Measurements from ENCODE around the gene PFKFB4.

PFKFB4 gene

DNA sequence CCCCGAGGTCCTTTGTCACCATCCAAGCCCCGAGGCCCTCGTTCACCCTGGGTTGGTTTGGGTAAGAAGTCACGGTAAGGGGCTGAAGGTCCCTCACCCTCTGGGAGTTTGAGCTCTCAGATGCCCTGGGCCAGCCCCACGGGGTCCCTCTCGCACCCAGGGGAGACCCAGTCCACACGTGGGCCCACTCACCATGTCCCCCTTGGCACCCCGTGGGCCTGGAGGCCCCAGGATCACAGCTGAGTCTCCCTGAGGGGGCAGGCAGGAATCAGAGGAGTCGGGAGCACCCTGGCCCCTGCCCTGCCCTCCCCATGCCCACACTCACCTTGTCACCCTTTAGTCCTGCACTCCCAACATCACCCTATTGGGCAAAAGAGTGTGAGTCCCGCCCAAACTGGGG, 12.8 kb upstream of the PFKFB4 start:
- no peak for TF ChIP-seq FOXP2 (optimal IDR thresholded peaks at IDR 0.05; ENCODE audit: borderline replicate concordance, extremely low read depth, extremely low read length, insufficient read depth)
- TF ChIP-seq TAF1 (IDR thresholded peaks at IDR 0.05; ENCODE audit: borderline replicate concordance, insufficient read depth, low read length) = no peak
- TF ChIP-seq, protein P1, sequence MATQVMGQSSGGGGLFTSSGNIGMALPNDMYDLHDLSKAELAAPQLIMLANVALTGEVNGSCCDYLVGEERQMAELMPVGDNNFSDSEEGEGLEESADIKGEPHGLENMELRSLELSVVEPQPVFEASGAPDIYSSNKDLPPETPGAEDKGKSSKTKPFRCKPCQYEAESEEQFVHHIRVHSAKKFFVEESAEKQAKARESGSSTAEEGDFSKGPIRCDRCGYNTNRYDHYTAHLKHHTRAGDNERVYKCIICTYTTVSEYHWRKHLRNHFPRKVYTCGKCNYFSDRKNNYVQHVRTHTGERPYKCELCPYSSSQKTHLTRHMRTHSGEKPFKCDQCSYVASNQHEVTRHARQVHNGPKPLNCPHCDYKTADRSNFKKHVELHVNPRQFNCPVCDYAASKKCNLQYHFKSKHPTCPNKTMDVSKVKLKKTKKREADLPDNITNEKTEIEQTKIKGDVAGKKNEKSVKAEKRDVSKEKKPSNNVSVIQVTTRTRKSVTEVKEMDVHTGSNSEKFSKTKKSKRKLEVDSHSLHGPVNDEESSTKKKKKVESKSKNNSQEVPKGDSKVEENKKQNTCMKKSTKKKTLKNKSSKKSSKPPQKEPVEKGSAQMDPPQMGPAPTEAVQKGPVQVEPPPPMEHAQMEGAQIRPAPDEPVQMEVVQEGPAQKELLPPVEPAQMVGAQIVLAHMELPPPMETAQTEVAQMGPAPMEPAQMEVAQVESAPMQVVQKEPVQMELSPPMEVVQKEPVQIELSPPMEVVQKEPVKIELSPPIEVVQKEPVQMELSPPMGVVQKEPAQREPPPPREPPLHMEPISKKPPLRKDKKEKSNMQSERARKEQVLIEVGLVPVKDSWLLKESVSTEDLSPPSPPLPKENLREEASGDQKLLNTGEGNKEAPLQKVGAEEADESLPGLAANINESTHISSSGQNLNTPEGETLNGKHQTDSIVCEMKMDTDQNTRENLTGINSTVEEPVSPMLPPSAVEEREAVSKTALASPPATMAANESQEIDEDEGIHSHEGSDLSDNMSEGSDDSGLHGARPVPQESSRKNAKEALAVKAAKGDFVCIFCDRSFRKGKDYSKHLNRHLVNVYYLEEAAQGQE (IDR thresholded peaks at IDR 0.05; ENCODE audit: insufficient read depth in 1 of 2, low read depth in 2 of 2, low read length in 2 of 2) = no peak
- TF ChIP-seq SIN3A (IDR thresholded peaks at IDR 0.05; ENCODE audit: borderline replicate concordance, insufficient read depth, low read length) = no peak
- no peak for TF ChIP-seq POLR2AphosphoS5 (IDR thresholded peaks at IDR 0.05; ENCODE audit: low read depth, low read length)

DNA sequence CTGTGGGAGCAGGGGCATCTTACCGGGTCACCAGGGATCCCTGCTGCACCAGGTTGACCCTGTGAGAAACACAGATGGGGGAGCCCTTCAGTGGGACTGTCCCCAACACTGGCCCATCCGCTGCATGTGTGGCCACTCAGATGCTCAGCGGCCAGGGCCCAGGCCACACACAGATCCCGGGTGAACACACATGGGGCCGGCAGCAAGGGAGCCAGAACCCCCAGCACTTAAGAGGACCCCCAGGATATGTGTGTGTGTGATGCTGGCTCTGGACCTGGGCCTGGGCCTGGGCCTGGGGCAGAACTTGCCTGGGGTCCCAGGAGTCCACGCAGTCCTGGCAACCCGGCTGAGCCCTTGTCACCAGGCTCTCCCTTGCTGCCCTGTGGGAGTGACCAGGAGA, 11.9 kb upstream of the PFKFB4 start:
- TF ChIP-seq POLR2AphosphoS5 (IDR thresholded peaks at IDR 0.05; ENCODE audit: low read depth, low read length) (no peak), TAF1 (IDR thresholded peaks at IDR 0.05; ENCODE audit: borderline replicate concordance, insufficient read depth, low read length) (no peak), SIN3A (IDR thresholded peaks at IDR 0.05; ENCODE audit: borderline replicate concordance, insufficient read depth, low read length) (no peak), FOXP2 (optimal IDR thresholded peaks at IDR 0.05; ENCODE audit: borderline replicate concordance, extremely low read depth, extremely low read length, insufficient read depth) (no peak)
- TF ChIP-seq, protein P1 (IDR thresholded peaks at IDR 0.05; ENCODE audit: insufficient read depth in 1 of 2, low read depth in 2 of 2, low read length in 2 of 2) = no peak

DNA sequence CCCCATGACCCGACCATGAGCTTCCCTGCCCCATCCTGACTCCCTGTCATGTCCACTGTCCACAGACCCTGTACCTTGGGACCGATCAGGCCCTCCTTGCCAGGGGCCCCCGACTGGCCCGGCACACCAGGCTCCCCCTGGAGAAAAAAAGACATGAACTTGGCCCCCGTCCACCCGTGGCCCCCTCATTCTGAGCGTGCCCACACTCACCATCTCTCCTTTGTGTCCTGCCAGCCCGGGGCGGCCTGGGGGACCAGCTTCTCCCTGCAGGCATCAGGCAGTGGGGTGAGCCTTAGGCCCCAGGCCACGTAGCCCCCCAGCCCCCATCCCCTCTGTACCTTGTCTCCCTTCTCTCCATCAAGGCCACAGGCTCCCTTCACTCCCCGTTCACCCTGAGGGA, 10.9 kb upstream of the PFKFB4 start:
- no peak for TF ChIP-seq POLR2AphosphoS5 (IDR thresholded peaks at IDR 0.05; ENCODE audit: low read depth, low read length)
- TF ChIP-seq, protein P1 (IDR thresholded peaks at IDR 0.05; ENCODE audit: insufficient read depth in 1 of 2, low read depth in 2 of 2, low read length in 2 of 2) = no peak
- TF ChIP-seq TAF1 (IDR thresholded peaks at IDR 0.05; ENCODE audit: borderline replicate concordance, insufficient read depth, low read length) = no peak
- no peak for TF ChIP-seq SIN3A (IDR thresholded peaks at IDR 0.05; ENCODE audit: borderline replicate concordance, insufficient read depth, low read length)
- TF ChIP-seq FOXP2 (optimal IDR thresholded peaks at IDR 0.05; ENCODE audit: borderline replicate concordance, extremely low read depth, extremely low read length, insufficient read depth) = no peak

DNA sequence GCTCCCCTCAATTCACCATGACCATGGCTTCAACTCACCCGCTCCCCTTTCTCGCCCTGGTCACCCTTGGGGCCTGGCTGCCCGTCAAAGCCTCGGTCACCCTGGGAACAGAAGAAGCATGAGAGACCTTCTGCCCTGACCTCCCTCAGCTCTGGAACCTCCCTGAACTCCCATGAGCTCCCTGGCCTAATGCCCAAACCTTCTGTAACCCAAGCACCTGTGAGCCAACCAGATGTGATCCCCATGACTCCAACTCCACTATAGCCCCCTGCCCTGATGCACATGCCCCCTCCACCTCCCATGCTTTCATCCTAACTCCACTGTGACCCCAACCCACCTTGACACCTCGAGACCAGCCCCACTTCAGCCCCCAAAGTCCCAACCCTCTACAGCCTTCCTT, 10.5 kb upstream of the PFKFB4 start:
- no peak for TF ChIP-seq POLR2AphosphoS5 (IDR thresholded peaks at IDR 0.05; ENCODE audit: low read depth, low read length)
- no peak for TF ChIP-seq FOXP2 (optimal IDR thresholded peaks at IDR 0.05; ENCODE audit: borderline replicate concordance, extremely low read depth, extremely low read length, insufficient read depth)
- TF ChIP-seq, protein P1 (IDR thresholded peaks at IDR 0.05; ENCODE audit: insufficient read depth in 1 of 2, low read depth in 2 of 2, low read length in 2 of 2) = no peak
- TF ChIP-seq SIN3A (IDR thresholded peaks at IDR 0.05; ENCODE audit: borderline replicate concordance, insufficient read depth, low read length) = no peak
- TF ChIP-seq TAF1 (IDR thresholded peaks at IDR 0.05; ENCODE audit: borderline replicate concordance, insufficient read depth, low read length) = no peak

DNA sequence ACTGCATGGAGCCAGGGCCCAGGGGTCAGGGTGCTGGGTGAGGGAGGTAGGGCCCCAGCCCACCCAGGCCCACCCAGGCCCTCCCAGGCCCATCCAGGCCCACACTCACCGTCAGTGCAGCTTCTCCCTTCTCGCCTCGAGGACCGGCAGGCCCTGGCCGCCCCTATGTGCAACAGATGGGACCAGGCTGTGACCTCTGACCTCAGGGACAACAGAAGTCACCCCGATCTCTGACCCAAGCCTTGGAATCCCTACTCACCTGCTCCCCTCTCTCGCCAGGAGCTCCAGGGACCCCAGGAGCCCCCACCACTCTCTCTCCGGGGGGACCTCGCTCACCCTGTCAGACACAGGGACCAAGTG, 9.8 kb upstream of the PFKFB4 start:
- no peak for TF ChIP-seq TAF1 (IDR thresholded peaks at IDR 0.05; ENCODE audit: borderline replicate concordance, insufficient read depth, low read length)
- TF ChIP-seq, protein P1 (IDR thresholded peaks at IDR 0.05; ENCODE audit: insufficient read depth in 1 of 2, low read depth in 2 of 2, low read length in 2 of 2) = no peak
- TF ChIP-seq POLR2AphosphoS5 (IDR thresholded peaks at IDR 0.05; ENCODE audit: low read depth, low read length) = no peak
- no peak for TF ChIP-seq SIN3A (IDR thresholded peaks at IDR 0.05; ENCODE audit: borderline replicate concordance, insufficient read depth, low read length)
- TF ChIP-seq FOXP2 (optimal IDR thresholded peaks at IDR 0.05; ENCODE audit: borderline replicate concordance, extremely low read depth, extremely low read length, insufficient read depth) = no peak
